CD1c-positive myeloid dendritic cell (primary cell): ENCODE data around the gene FNBP1L.
A peak's percentile ranks its signal among the peaks of the same experiment; 100 is the strongest.

ENCODE experiments used
- DNase-seq: peaks from one replicate; pipeline ENCODE4 v3.0.0-alpha.2; 2016; ENCODE audit errors: extremely low spot score

FNBP1L gene

GRCh38 chr1:93591676-93592550 is 144.0 kb downstream of the FNBP1L start:
- peak; percentile 73 for DNase-seq

DNA sequence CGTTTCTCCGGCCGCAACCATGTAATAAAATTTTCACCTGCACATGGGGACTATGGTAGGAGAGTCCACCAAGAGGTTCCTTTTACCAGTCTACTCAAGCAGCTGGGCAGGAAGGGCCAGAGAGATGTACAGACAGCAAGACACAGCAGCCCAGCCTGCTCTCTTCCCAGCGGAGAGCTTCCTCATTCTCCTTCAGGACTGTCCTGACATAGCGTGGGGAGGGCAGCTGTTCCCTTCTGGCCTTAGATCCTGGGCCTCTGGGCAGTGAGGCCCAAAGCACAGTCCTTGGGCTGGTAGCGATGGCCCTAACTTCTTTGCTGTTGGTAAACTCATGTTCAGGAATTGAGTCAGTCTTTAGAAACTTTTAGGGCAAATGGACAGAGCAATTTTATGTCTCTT is 144.6 kb downstream of the FNBP1L start:
- DNase-seq = peak; percentile 48

- no peak for DNase-seq
These were observed 146.1 kb downstream of the FNBP1L start for GRCh38 chr1:93593854-93594602.

- DNase-seq = no peak
These were observed 146.6 kb downstream of the FNBP1L start for GRCh38 chr1:93594603-93594880.

DNA sequence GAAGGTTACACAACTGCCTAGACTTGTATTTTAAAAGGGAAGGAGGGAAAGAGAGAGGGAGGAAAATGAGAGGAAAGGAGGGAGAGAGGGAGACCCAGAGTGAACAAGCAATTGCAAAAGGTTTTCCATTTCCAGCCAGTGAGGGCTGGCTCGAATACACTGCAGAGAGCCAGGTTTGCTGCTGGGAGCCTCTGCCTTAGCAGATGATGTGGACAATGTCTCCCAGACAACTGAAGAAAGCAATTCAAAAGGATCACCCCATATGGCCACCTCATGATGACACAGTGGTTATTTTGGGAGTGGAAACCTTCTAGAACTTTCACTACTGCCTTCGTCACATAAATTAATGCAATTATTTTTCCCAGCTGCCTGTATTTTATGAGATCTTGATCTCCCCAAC is 147.3 kb downstream of the FNBP1L start:
- DNase-seq = no peak

DNA sequence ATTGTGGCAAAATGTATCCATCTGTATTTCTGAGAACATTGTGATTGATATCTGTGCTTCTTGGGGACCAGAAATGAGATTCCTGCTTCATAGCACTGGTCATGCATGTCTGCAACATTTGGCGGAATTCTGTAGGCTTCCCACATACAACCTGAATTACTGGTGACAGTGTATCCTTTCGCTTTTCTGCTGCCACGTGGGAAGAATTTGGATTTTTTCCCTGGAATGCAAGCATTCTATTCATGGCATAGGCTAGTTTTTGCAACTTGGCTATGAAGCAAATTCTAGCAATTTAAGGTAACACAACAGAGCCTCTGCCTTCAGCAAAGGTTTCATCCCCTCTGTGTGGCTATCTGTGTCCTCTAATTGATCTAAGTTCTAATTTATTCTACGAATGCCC is 147.8 kb downstream of the FNBP1L start:
- no peak for DNase-seq

- DNase-seq = no peak
These were observed 148.6 kb downstream of the FNBP1L start for GRCh38 chr1:93596329-93597089.

GRCh38 chr1:93597709-93598108 is 149.8 kb downstream of the FNBP1L start:
- DNase-seq = no peak

GRCh38 chr1:93598396-93598795 is 150.5 kb downstream of the FNBP1L start:
- no peak for DNase-seq

DNA sequence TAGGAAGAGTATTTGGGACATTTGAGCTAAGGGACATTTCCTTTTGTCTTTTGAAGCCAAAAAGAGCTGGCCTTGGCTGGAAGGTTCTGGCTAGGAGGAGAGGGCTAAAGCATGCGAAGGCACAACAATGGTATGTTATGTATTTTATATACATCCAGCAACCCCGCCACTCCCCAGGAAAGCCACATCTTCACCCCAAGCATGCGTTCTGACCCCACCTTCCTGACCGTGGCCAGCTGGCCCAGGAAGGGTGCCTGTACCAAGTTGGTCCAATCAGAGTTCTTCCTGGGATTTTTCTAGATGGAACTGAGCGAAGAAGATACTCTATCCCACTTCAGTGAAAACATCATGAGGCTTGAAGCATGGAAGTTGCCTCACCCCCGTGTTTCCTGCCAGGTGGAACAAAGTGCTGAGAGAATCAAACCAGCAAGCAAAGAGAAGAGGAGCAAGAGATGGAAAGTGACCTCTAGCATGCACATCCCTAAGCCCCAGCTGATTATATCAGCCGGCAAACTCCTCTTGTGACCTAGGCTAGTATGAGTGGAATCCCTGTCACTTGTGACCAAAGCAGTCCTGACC is 151.0 kb downstream of the FNBP1L start:
- DNase-seq = no peak

- DNase-seq = no peak
These were observed 151.6 kb downstream of the FNBP1L start for GRCh38 chr1:93599479-93599878.

- no peak for DNase-seq
These were observed 152.7 kb downstream of the FNBP1L start for GRCh38 chr1:93600663-93601062.

GRCh38 chr1:93601686-93602085 is 153.8 kb downstream of the FNBP1L start:
- DNase-seq = no peak

DNA sequence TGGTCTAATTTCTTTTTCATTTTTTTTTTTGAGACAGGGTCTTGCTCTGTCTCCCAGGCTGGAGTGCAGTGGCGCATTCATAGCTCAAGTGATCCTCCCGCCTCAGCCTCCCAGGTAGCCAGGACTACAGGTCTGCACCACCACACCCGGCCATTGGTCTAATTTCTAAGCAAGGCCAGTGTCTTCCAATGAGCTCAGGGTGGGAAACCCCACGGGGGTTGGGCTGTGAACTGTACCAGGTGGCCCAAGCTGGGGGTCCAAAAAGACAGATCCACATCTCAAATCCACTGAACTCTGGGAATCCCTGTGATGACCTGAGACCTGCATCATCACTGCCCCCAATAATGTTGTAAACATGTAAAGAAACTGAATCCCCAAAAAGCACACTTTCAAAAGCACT is 154.2 kb downstream of the FNBP1L start:
- no peak for DNase-seq

- no peak for DNase-seq
These were observed 155.2 kb downstream of the FNBP1L start for GRCh38 chr1:93603106-93603505.

DNA sequence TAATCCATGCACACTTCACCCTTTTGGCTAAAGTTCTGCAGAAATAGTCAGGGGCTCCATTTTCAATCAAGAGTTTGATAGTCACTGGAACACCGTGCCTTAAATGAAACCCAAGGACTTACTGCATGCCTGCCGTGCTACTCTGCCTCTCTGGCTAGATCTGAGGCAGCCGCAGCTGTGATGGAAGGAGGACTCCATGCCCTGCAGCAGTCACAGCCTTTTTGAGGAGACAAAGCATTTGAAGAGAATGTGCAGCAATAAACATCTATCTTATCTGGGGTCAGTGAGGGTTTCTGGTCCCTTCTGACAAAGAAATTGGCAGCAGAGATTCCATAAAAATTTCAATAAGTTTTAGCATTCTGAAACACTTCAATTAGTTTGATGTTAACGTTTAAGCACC is 155.7 kb downstream of the FNBP1L start:
- no peak for DNase-seq
